Measurements from ENCODE around the gene PTS.

PTS gene

DNA sequence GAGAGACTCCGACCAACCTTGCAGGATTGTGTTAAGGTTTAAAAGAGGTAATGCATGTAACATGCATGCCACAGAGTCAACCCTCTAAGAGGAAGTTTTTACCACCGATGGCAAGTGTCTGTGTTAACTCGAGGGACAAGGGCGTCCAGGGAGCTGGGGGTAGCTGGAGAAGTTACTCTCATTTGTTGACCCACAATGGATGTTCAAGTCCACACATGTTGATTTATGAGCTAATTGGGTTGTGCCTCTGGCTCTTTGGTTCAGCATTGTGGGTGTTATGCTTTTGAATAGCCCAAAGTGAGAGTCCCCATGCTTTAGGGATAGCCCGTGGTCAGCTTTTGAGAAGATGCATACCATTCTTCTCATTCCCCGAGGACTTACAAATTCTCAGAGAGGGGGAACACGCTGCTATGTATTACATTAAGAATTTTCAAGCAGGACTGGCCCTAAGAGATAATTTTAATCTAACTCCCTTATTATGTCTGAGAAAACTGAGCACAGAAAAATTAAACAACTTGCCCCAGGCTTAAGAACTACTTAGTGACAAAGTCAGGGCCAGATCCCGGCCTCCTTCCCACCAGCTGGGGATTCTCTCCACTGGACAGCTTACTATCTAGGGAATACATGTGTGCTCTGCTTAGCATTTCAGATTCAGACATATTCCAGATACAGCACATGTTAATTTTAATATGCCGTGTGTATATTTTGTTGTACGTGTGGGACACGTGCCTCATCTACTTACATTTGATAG, 39.6 kb downstream of the PTS start:
- DNase-seq (ENCODE audit: low spot score) = no peak

DNA sequence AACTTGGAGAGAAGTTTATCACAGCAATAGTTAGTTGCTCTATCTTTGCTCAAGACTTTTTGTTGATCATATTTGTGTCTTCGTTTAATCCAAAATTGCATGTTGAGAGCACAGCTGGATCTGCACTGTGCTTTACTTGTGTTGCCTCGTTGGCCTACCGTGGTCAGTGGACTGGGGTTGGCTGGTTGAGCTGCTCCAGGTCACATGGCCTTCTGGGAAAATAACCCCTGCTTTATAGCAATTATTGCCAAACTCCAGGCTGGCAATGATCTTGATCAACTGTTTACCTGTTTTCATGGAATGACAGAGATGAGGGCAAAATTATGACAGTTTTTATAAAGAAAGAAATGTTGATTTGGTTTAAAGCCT, 40.2 kb downstream of the PTS start:
- DNase-seq (ENCODE audit: low spot score) = no peak

DNA sequence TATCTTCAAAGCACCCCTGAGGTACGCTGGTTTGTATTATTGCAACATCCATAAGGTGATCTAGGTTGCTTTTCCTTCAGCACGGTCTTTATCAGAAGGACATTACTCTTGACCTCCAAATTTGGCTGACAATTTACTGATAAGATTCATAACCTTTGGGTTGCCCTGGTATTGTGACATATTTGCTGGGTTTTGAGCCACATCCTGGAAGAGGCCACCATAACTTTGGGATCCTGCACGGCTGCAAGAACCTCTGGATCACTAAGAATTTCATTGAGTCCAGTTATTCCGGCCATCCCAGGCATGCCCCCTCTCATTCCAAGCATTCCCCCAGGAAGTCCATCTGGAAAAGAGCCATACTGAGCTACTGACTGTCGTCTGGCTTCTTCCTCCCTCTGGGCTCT, 41.0 kb downstream of the PTS start:
- DNase-seq (ENCODE audit: low spot score) = no peak

DNA sequence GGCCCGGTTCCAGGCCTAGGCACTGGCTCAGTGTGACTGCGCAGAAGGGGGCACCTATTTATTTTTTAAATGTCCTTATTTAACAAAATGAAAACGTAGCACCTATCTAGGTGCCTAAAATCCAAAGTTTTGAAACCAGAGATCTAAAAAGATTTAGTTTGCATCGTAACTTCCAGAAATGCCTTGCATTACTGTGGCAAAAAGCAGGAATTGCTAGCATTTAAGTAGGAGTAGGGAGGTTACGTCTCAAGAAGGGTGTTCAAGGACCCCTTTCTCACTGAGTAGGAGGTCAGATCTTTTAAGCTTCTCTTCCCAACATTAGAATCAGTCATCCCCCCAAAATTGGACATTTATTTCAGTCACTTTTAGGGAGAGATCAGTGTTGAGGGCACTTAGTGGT, 42.2 kb downstream of the PTS start:
- no peak for DNase-seq (ENCODE audit: low spot score)

DNA sequence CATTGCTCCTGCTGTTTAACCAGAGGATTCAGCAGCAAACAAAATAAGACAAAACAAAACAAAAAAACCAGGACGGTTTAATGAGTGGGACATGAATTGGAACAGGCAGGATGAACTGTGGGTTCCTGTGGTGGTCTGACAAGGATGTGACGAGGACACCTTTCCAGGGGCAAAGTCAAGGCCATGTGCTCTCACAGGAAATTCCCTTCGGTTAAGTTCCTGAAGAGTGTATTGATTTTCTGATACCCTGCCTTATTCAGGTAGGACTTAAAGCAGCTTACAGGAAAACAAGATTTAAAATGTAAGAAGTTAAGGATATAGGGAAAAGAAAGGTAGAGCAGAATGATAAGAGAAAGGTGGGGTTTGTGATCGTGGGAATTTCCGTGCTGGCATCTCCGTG, 42.9 kb downstream of the PTS start:
- no peak for DNase-seq (ENCODE audit: low spot score)

DNA sequence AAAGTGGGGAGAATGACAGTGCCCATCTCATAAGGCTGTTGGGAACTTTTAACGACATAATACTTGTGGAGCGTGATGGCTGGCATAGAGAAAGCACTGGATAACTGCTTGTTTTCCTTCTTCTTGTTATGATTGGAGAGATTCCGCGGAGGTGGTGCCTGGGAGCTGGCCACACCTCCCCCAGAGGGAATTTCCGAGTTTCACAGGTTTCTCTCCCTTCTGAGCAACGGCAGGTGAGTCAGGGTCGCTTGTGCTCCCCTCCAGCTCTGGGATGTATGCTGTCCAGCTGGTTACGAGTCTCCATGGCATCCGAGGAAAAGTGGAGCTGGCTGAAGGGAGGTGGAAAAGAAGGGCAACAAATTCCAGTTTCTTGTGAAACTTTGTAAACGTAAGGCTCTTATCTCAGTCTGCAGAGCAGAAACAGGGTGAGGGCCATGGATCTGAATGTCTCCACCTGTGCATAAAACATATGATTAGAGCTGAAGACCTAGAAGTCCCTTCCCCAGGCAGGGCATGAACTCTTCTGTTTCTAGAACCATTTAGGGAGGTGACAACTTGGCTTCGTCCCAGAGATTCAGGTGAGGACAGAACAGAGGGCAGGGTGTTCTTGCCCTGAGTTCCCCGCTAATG, 44.4 kb downstream of the PTS start:
- DNase-seq (ENCODE audit: low spot score) = no peak

DNA sequence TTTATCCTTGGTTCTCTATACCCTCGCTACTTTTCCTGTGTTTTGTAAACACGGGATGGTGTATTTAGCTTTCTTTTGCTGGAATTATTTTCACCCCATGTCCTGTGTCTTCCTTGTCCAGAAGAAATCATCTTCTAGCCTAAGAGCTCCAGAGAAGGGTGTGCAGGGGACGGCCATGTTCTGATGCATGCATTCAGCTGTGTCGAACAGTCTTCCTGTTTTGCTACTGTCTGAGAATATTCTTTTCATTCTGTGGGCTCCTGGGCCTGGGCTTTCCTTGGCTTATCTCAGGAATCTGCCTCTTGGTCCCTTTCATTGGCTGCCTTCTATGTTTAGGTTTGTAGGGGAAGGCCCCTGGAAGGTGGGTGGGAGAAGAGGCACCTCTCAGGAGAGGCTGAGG, 45.0 kb downstream of the PTS start:
- DNase-seq (ENCODE audit: low spot score) = no peak

DNA sequence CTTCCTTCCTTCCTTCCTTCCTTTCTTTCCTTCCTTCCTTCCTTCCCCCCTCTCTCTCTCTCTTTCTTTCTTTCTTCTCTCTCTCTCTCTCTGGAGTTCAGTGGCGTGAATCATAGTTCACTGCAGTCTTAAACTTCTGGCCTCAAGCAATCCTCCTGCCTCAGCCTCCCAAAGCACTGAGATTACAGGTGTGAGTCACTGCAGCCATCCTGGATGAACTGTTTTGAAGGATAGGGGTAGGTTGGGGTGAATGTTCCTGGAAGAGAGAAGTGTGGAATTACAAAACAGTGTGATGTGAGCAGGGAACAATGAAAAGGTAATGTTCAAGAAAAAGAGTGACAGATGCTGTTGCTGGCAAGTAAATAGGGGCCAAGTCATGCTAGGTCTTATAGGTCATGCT, 46.8 kb downstream of the PTS start:
- DNase-seq (ENCODE audit: low spot score) = no peak

DNA sequence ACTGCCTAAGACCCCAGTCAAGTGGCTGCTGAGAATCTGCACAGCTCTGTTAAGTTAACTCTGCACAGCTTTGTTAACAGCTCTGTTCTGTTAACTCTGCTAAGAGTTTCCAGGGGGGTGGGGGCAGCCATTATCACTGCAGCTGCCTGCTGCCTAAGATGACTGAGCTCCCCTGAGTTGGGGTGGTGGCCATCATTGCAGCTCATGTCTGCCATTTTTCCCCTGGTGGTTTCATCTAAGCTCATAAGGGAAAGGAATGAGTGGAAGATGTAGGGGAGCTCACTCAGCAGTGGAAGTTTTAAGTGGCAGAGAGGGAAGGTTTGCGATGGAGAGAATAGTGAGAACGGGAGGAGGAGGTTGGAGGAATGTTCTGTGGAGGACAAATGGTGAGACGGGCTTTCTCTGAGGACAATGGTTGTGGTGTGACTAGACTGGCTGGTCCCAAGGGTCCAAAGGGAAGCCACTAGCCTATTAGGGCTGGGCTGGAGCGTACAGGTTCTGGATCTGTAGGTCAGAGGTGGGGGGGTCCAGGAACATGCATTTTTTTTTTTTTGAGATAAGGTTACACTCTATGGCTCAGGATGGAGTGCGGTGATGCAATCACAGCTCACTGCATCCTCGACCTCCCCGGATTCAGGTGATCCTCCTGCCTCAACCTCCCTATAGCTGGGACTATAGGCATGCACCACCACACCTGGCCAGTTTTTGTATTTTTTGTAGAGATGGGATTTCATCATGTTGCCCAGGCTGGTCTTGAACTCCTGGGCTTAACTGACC, 48.0 kb downstream of the PTS start:
- DNase-seq (ENCODE audit: low spot score) = no peak

DNA sequence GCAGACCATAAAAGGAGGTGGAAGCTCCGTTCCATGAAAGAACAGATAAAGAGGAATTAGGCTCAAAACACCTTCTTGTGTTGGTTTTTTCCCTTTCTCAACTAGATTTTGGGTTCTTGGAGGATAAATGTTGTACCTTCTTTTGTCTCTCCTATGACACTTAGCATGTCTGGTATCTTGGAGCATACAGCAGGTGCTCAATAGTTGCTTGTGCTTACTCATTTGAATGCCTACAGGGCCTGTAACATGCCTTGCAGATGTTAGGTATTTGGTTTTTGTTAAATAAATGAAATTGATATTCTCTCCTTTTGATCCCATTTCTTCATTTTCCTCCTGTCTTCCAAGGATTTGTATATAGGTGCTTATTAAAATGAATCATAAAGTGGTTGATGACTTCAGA, 50.8 kb downstream of the PTS start:
- DNase-seq (ENCODE audit: low spot score) = no peak

DNA sequence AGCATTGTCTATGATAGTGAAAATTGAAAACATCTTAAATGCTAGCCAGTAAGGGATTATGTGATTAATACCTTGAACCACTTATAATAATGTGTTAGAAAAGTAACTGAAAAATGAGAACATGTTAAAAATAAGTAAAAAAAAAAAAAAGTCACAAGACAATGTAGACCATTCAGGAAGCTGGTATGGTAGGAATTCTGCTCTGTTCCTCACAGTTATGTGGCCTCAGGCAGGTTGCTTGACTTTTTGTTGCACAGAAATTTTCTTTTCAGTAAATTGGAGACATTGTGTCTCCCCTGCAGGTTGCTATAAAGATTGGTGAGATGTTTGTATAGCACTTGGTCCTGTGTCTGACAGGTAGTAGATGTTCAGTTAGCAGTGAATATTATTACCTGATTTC, 51.7 kb downstream of the PTS start:
- no peak for DNase-seq (ENCODE audit: low spot score)

DNA sequence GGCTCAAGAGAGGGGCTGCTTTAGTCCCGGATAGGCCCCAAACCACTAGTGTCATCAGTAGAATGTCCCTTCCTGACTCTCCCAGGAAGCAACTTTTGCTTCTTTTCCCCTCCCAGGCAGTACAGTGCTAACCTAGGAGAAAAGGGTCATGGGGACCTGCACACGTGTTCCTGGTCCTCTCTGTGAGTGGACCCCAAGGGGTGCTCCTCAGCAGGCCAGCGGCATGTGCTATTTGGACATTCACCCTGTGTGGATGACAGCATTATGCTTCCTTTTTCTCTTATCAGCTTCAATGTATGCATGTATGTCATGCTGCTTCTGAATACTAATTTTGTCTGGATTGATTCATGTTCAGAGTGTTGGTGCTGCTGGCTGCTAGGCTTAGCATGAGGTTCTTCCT, 52.6 kb downstream of the PTS start:
- DNase-seq (ENCODE audit: low spot score) = no peak

DNA sequence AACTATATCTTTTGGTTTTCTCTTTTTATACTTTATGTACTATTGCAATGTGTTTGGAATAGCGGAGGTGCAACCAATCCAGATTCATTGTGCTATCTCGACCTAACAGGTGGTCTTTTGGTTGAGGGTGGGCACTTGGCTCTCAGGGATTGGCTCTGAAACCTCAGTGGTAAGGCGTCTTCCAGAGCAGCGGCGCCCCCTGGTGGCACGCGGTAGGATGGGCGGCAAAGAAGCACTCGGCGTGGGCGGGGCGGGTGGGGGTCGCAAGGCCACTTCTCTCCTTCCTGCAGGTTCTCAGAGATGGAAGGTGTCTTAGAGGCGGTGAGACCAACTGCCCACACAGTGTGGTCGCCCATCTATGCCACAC, 53.7 kb downstream of the PTS start:
- peak; percentile 71 for DNase-seq (ENCODE audit: low spot score)

DNA sequence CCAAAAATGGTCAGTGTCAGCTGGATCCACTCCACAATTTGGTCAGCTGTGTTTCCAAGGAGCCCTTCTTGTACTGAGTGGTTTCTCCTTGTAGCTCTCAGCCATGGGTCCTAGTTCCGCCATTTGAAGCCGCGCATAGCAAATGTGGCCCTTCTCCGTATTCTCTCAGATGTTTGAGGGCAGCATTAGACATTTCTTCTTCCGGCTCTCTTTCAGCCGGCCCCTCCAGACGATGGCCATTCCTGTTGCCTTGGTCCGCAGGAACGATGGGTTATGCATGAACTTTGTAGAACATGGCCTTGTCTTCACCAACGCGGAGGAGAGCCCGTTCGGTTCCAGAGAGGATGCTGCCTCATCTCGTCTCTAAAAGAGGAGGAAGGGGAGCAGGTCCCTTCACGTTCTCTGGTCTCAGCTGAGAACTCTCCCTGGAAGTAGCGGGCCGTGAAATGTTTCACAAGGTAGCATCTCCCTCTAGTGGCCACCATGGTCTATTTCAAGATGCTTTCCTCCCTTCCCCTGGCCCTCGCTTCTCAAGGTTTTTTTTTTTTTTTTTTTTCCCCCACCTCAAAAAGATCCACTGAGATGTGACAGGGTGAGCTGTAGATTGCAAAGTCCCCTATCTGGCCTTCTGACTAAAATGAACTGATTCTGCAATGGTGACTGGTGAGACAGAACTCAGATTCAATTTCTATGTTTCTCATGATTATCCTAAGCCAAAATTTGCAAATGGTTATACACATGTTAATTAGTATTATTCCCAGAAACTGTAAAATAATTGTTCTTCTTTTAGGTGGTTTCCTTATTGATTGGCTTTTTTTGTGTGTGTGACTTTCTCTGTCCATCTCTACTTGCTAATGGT, 54.3 kb downstream of the PTS start:
- peak; percentile 90 for DNase-seq (ENCODE audit: low spot score)

DNA sequence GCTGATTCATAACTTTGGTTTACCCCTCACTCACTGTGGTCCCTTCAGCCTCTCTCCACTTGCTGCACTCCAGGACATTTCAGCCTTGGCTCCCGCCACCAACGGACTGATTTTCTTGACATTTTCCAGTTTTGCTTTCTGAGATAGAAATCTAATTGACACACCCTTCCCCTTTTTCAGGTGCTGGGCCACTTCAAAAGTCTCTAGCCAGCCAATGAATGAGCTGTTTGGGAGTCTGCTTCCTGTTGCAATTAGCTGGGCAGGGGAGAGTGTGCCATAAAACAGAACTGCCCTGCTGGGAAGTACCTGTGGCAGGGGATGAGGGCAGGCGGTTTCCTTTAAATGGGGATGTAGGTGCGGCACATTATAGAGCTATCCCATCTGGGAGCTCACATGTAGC, 55.5 kb downstream of the PTS start:
- DNase-seq (ENCODE audit: low spot score) = no peak

Measured in NAMALWA (cell line).